Hepatocyte (in vitro differentiated cells): Measurements from ENCODE around the gene SLC25A17.

ENCODE experiments used
- CTCF ChIP-seq: fragments of 200-600 bp; sonication (generic); IDR thresholded peaks from 2 replicates; pipeline ENCODE4 v1.5.1; 2016; ENCODE audit warnings: antibody characterized with exemption, mild to moderate bottlenecking; ENCODE audit not compliant: poor library complexity
- EZH2 ChIP-seq: fragments of 200-600 bp; sonication (generic); IDR thresholded peaks from 2 replicates; pipeline ENCODE4 v1.6.1; 2016; ENCODE audit warnings: antibody characterized with exemption, mild to moderate bottlenecking, borderline replicate concordance

- TF ChIP-seq CTCF (no peak), EZH2 (no peak)
Measured at GRCh38 chr22:40743768-40744167, 75.4 kb downstream of the SLC25A17 start.
